Measurements from ENCODE around the gene FBXW7.

The FBXW7 gene

GRCh38 chr4:152509595-152510225 is 26.2 kb downstream of the FBXW7 start:
- no peak for DNase-seq

DNA sequence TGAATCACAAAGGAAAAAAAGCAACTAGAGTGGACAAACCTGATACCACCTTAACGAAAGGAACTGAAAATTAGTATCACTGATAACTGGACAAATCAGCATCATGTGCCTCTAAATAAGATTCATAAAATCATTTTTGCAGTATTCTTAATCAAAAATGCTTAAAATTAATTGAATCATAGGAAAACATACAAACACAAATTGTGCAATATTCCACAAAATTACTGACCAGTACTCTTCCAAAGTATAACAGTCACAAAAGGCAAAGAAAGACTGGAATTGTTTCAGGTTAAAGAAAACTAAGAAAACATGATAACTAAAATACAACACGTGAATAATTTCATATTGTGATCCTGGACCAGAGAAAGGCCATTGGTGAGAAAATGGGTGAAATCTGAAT is 27.1 kb downstream of the FBXW7 start:
- DNase-seq = no peak

DNA sequence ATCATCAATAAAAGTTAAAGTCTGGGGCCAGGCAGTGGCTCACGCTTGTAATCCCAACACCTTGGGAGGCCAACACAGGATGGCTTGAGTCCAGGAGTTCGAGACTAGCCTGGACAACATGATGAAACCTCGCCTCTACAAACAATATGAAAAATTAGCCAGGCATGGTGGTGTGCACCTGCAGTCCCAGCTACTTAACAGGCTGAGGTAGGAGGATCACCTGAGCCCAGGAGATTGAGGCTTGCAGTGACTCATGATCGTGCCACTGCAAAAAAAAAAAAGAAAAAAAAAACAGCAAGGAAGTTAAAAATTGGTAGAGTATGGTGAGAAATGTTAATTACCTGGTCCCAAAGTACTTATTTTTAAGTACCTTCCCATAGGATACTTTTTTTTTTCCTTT is 27.5 kb downstream of the FBXW7 start:
- DNase-seq = no peak

- DNase-seq = no peak
Measured at GRCh38 chr4:152503653-152504290, 32.1 kb downstream of the FBXW7 start.

- DNase-seq = no peak
Measured at GRCh38 chr4:152501846-152502536, 33.9 kb downstream of the FBXW7 start.

- DNase-seq = peak; percentile 59
Measured at GRCh38 chr4:152500800-152501434, 35.0 kb downstream of the FBXW7 start.

GRCh38 chr4:152500275-152500674 is 35.6 kb downstream of the FBXW7 start:
- DNase-seq = no peak

- no peak for DNase-seq
Measured at GRCh38 chr4:152499344-152499743, 36.5 kb downstream of the FBXW7 start.

DNA sequence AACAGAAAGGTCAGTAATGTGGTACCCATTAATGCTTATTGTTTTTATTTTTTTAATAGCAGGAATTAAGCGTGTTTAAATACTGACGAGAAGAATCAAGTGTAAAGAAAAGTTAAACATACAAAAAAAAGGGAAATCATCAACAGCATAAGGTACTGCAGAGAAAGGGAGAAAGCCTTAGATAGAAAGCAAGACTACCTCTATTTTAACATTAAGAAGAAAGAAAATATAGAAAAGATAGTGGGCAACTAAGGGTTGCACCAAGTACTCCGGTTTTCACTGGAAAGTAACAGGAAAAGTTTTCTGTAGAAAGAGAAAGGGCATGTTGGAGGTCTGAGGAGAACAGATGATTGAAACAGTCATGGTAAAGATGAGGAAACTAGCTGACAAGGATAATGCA is 41.9 kb downstream of the FBXW7 start:
- DNase-seq = no peak

GRCh38 chr4:152488246-152488645 is 47.6 kb downstream of the FBXW7 start:
- no peak for DNase-seq

- DNase-seq = no peak
Measured at GRCh38 chr4:152486429-152487389, 49.2 kb downstream of the FBXW7 start.

- no peak for DNase-seq
Measured at GRCh38 chr4:152485726-152486276, 50.1 kb downstream of the FBXW7 start.

DNA sequence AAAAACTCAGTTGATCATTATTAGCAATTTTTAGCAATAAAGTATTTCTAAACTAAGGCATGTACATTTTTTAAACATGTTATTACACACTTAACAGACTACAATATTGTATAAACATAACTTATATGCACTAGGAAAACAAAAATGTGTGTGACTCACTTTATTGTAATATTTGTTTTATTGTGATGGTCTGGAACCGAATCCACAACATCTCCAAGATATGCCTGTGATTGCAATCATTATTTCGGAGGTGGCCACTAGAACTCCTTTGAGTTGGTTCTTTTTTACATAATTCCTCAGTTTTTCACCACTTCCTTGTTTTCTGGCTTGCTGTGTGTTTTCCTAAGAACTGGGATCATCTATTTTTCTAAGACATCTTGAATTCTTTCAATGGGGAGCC is 53.7 kb downstream of the FBXW7 start:
- no peak for DNase-seq

GRCh38 chr4:152480901-152481300 is 55.0 kb downstream of the FBXW7 start:
- no peak for DNase-seq

DNA sequence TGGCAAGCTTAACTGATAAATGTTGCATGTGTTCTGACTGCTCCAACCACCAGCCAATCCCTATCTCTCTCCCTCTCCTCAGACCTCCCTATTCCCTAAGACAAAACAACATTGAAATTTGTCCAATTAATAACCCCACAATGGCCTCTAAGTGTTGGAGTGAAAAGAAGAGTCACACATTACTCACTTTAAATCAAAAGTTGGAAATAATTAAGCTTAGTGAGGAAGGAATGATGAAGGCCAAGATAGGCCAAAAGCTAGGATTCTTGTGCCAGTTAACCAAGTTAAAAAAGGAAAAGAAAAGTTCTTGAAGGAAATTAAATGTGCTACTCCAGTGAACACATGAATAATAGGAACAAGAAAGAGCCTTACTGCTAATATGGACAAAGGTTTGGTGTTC is 55.6 kb downstream of the FBXW7 start:
- DNase-seq = no peak

- DNase-seq = no peak
Measured at GRCh38 chr4:152479428-152480026, 56.4 kb downstream of the FBXW7 start.

DNA sequence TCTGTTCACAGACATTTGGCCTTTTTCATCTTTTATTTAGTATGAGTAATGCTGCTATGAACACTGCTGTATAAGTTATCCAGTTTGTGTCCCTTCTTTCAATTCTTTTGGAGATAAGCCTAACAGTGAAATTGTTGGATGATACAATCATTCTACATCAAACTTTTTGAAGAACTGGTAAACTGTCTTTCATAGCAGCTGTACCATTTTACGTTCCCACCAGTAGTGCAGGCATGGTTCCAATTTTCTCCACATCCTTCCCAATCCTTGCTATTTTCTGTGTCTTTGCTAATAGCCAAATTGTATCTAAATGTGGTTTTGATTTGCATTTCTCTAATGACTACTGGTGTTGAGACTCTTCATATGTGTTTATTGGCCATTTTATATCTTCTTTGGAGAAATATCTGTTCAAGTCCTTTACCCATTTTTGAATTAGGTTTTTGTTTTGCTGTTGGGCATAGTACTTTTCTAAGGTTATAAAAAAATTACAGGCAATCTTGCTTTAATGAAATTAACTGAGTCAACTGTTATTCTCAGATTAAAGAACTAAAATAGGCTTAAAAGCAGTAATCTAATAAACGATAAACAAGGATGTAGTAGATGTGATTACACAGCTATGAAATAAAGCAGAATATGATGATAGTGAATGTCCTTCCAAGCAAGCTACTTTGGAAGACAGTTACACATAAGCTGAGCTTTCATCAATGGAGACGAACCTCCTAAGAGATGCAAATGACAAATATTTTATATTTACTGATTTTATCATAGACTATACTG is 57.2 kb downstream of the FBXW7 start:
- DNase-seq = no peak

DNA sequence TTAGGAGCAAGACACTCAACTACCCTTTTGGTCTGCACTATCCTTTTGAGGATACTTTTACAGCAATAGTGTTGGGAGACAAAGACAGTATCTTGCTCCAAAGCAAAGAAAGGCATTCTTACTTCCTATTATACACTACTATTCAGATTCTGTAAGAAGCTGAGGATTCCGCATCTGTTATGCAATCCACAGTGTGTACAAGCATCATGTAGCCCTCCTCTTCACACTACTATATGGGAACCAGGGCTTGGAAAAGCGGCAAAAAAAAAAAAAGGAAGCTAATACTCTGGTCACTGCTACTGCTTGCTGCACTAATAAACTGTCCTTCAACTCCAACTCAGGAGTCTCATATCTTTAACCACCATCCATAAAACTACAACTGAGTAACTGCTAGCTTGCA is 59.1 kb downstream of the FBXW7 start:
- DNase-seq = no peak

- DNase-seq = no peak
Measured at GRCh38 chr4:152471251-152471792, 64.6 kb downstream of the FBXW7 start.

GRCh38 chr4:152468408-152468807 is 67.5 kb downstream of the FBXW7 start:
- DNase-seq = no peak

DNA sequence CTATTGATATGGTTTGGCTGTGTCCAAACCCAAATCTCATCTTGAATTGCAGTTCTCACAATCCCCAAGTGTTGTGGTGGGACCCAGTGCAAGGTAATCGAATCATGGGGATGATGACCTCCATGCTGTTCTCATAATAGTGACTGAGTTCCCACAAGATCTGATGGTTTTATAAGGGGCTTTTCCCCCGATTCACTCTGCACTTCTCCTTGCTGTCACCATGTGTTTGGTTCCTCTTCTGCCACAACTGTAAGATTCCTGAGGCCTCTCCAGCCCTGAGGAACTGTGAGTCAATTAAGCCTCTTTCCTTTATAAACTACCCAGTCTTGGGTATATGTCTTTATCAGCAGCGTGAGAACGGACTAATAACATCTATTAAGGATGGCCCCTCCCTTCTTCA is 68.8 kb downstream of the FBXW7 start:
- no peak for DNase-seq
